ENCODE results near the gene RPS15. TPM values are rescaled to one million over a fixed set of nuclear protein-coding genes. Genes with fewer than 3 reads are reported as not detected.

The RPS15 gene
- 1,527 and 2,021 TPM in 2 replicates for total RNA-seq (2014; rRNA removed; shearing (Covaris generic))

DNA sequence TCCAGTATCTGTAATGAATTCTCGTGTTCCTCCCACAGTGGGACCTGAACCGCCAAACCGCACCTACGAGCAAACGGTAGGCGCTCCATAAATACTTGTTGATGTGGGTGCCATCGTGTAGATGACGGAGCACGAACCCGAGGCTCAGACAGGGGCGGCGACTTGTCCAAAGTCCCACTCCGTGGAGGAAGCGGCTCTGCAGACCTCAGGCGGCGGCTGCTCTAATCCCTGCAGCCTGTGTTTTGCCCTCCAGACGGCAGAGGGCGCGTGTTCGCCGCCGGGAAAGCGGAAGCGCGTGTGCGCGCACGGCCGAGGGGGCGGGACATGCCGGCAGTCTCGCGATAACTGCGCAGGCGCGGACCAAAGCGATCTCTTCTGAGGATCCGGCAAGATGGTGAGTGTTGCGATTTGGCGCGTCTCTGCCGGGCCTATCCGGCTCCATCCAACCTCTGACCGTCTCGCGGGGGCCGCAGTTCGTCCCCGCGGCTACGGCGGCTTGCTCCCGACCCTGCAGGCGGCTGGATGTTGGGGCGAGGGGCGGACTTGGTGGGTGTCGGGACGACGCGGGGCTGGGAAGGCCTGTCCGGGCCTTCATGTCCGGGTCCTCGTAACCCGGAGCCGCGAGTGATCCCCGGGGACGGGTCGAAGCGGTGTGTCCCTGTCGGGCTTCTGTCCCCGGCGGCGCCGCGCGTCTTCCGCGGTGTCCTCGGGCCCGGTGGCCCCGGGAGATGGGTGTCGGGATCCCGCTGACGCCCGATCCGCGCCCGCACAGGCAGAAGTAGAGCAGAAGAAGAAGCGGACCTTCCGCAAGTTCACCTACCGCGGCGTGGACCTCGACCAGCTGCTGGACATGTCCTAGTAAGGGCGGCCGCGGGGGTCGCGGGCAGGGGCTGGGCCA is at the start of gene RPS15:
TSS of gene RPS15 (plus strand) at position 362 of the 898 bp plus-strand sequence. CDS start at position 392, 30 bp downstream.
- peak; percentile 86 for DNase-seq (ENCODE audit: low read depth)

GRCh38 chr19:1388637-1389026 is 49.6 kb upstream of the RPS15 start:
- DNase-seq (ENCODE audit: low read depth), result no peak

DNA sequence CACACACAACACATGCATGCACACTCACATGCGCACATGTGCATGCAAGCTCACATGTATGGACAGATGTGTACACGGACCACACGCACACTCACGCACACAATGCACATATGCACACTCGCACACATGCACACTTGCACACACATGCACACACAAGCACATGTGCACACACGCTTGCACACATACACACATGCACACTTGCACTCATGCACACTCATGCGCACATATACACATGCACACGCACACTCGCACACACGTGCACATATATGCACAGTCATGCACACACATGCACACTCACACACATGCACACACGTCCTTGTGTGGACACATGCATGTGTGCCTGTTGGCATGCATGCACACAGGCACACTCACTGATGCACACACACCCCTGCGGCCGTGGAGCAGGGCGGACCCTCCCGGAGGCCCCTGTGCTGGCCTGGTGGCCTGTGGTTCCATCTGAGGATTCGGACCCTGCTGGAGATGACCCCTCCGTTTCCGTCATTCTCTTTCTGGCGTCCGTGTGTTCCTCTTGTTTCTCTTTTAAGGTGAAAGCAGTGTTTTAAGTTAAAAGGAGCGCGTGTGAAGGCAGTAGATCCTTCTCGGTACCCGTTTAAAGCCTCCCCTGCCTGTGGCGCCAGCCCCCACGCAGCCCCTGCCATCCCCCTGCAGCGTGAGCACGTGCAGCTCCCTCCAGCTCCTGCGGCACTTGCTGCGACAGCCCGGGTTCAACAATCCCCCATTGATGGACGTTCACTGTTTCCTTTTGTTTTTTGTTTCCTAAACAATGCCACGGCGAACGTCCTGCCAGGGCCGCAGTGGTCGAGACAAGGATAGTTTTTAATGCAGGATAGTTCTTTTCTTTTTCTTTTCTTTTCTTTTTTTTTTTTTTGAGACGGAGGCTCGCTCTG is 48.9 kb upstream of the RPS15 start:
- DNase-seq (ENCODE audit: low read depth), result no peak

DNA sequence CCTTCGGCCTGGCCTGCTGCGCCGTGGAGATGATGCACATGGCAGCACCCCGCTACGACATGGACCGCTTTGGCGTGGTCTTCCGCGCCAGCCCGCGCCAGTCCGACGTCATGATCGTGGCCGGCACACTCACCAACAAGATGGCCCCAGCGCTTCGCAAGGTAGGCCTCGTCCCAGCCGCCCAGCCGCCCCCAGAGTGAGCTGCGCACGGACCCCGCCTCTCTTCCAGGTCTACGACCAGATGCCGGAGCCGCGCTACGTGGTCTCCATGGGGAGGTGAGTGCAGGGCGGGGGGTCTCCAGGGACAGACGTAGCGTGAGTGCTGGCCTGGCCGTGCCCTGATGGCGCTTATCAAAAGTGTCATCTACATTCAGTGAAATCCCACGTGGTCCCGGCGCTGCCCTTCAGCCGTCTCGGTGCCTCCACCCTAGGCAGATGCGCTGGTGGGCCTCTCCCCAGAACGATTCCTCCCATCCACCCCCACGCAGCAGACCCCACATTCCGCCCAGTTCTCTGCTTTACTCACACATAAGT is 47.2 kb upstream of the RPS15 start:
- DNase-seq (ENCODE audit: low read depth), result no peak

- DNase-seq (ENCODE audit: low read depth), result no peak
Observed at GRCh38 chr19:1392407-1392806, 45.8 kb upstream of the RPS15 start.

GRCh38 chr19:1392939-1393530 is 45.2 kb upstream of the RPS15 start:
- no peak for DNase-seq (ENCODE audit: low read depth)

GRCh38 chr19:1393841-1394240 is 44.4 kb upstream of the RPS15 start:
- no peak for DNase-seq (ENCODE audit: low read depth)

DNA sequence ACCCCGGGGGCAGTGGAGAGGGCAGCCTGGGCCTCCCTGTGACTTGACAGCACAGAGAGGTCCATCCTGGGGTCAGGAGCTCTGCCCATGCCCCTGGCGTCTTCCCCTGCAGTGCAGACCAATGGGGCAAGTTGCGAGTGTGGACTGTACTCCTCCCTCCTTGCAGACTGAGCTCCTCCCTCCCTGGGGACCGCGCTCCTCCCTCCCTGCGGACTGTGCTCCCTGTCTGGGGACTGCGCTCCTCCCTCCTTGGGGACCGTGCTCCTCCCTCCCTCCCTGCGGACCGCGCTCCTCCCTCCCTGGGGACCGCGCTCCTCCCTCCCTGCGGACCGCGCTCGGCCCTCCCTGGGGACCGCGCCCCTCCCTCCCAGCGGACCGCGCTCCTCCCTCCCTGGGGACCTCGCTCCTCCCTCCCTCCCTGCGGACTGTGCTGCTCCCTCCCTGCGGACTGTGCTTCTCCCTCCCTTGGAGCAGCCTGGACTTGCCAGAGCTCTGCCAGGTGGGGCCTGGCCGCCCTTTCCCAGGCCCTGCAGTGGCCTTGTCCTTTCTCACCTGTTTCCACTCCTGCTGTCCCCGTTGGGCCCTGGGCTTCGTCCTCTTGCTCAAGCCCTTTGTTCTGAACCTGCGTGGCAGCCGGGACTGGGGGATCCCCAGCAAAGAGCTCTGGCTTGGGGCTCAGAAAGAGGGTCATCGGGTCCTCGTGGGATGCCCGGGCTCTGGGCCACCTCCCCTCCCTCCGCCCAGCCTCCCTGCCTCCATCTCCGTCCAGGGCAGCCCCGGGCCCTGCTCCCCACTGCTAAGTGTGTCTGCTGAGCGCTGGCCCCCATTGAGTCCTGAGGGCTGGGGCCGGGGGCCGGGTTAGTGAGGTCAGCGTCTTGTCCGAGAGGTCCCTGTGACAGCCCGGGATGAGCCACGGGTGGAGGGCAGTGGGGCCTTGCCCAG is 43.7 kb upstream of the RPS15 start:
- DNase-seq (ENCODE audit: low read depth), result no peak

DNA sequence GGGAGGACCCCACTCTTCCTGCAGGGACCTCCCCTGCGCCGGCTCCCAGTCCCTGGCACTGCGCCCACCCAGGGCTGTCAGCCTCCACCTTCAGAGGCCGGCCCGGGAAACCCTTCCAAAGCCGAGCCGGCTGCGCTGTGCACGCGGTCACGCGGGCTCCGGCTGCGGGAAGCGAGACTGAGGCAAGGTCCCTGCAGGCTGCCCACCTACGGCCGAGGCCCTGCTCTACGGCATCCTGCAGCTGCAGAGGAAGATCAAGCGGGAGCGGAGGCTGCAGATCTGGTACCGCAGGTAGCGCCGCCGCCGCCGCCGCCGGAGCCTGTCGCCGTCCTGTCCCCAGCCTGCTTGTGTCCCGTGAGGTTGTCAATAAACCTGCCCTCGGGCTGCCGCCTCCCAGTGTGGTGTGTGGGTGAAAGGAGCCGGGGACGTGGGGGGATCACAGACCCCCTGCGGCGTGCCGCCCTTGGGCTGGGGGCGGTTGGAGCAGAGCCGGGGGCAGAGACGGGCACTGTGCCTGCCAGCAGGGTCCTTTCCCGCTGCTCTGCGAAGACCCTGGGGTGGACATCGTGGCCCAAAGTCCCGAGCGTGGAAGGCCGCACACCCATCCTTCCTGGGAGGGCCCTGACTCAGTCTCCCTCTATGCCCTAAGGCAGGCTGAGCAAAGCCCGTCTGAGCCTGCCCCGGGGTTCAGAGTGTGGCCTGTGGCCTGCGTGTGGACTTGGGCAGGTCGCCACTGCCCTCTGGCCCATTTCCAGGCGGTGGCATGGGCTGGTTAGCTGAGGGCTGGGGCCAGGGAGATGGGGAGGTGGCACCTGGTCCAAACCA is 42.8 kb upstream of the RPS15 start:
- DNase-seq (ENCODE audit: low read depth), result peak; percentile 34

DNA sequence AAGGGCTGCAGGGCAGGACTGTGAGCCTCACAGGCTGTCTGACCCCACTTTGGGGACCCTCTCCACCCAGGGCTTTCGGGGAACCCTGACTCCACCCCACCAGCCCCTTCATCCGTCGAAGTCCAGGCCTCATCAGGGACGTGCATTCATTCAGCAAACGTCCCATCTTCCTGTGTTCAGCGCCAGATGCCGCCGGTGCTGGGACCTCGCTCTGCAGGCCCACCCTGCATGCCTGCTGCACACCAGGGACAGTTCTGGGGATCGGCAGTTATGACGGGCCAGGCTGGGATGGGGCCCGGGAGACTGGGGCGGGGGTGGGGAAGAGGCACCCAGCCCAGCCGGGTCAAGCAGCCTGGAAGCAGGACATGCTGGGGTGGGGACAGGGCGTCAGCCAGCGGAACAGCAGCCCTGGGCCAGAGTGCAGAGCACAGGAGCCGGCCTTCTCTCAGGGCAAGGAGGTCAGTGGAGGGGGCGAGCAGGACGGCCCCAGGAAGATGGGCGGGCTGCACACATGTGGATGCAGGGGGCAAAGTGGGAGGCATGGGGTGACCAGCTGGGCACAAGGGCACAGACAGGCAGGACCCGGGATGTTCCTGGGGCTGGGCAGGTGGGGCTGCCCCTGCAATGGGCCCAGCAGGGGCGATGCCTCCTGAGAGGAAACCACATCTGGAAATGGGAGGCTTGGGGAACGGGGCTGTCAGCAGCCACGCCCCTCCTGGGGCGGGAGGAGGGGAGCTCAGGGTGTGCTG is 42.0 kb upstream of the RPS15 start:
- no peak for DNase-seq (ENCODE audit: low read depth)

- no peak for DNase-seq (ENCODE audit: low read depth)
Observed at GRCh38 chr19:1396768-1397679, 41.2 kb upstream of the RPS15 start.

DNA sequence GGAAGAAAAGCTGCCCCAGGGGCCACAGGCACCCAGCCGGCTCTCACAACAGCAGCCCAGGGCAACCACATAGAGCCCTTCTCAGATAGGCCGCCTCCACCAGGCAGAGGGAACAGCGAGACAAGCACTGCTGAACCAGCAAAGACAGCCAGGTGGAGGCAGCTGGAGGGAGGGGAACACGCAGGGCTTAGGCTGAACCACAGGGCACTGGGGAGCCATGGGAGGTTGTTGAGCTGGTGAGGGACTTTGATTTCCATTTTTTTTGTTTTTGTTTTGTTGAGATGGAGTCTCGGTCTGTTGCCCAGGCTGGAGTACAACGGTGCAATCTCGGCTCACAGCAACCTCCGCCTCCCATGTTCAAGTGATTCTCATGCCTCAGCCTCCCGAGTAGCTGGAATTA is 40.4 kb upstream of the RPS15 start:
- no peak for DNase-seq (ENCODE audit: low read depth)

DNA sequence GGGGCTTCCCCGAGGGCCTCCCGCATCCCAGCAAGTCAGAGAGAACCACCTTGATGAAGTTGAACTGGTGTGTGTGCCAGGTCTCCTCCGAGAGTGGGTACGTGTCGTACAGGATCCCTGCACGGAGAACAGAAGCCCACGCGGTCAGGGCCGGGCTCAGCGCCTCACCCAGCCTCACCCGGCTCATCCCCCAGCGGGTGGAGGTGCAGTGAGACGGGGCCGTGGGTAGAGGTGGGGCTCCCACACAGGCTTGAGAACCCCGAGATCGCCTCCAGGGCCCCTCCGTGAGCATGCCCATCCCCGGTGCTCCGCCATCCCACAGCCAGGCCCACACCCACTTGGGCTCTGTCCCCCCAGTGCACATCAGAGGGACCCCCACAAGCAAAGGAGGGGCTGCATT is 39.1 kb upstream of the RPS15 start:
- no peak for DNase-seq (ENCODE audit: low read depth)

- DNase-seq (ENCODE audit: low read depth), result no peak
Observed at GRCh38 chr19:1399745-1400144, 38.5 kb upstream of the RPS15 start.

- DNase-seq (ENCODE audit: low read depth), result no peak
Observed at GRCh38 chr19:1400281-1401137, 37.7 kb upstream of the RPS15 start.

DNA sequence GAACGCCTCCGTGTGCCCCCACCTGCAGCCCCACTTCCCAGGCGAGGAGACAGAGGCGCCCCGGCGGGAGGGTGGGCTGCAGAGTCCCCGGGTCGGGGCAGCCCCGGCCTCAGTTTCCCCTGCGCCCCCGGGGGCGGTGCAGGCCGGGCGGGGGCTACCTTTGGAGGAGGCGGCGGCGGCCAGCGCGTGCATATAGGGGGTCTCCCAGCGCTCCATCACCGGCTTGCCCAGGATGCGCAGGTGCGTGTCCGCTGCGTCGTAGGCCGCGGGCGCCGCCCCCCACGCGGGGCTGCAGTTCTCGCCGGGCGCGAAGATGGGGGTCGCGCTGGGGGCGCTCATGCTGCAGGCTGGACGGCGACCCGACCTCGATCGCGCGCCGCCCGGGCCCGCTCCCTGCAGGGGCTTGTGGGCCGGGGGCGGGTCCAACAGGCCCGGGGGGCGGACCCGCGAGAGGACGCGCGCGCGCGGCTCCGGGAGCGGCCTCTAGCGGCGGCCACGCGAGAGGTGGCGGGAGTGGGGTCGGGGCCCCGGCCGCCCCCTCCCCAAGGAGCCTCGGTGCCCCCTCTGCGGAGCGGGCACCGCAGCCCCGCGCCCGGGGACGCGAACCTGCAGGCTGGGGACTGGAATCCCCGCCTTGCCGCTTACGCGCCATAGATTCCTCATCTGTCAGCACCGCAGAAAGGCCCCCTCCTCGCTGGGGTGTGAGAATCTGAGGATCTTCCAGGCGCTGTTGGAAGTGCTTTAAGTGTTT is 36.9 kb upstream of the RPS15 start, which contains the start of gene GAMT:
TSS of gene GAMT (minus strand) at position 405 of the 751 bp plus-strand sequence. CDS start at position 339, 66 bp downstream.
- no peak for DNase-seq (ENCODE audit: low read depth)

Measured in M059J (cell line).